Mesodermal cell (in vitro differentiated cells): Measurements from ENCODE around the gene PHF21A.

ENCODE experiments used
- H3K27ac ChIP-seq: 2 replicates; pipeline ENCODE4 v1.7.0; 2013; ENCODE audit warnings: mild to moderate bottlenecking, low read depth, low read length, moderate library complexity; ENCODE audit not compliant: severe bottlenecking
- H3K36me3 ChIP-seq: 2 replicates; pipeline ENCODE4 v1.7.1; 2013; ENCODE audit warnings: mild to moderate bottlenecking, low read length, moderate library complexity; ENCODE audit not compliant: control insufficient read depth, insufficient read depth
- H3K4me1 ChIP-seq: one replicate; pipeline ENCODE4 v1.7.1; 2013; ENCODE audit warnings: mild to moderate bottlenecking, low read length; ENCODE audit not compliant: insufficient read depth, control insufficient read depth, poor library complexity, severe bottlenecking
- H3K4me3 ChIP-seq: 2 replicates; pipeline ENCODE4 v1.7.0; 2013; ENCODE audit warnings: low read length, control low read depth, mild to moderate bottlenecking; ENCODE audit not compliant: insufficient read depth, poor library complexity, severe bottlenecking; ENCODE audit errors: extremely low read depth
- H3K9me3 ChIP-seq: 2 replicates; pipeline ENCODE4 v1.7.1; 2013; ENCODE audit warnings: mild to moderate bottlenecking, low read length, moderate library complexity; ENCODE audit not compliant: control insufficient read depth
- WGBS, 2 experiments: methylation state at CpG; one replicate each; pipeline ENCODE4 v1.1.5; 2013; ENCODE audit warnings: missing lambda C conversion rate in 2 of 2; ENCODE audit not compliant: insufficient coverage in 2 of 2; 5-methylcytosine and 5-hydroxymethylcytosine counted together

PHF21A gene

DNA sequence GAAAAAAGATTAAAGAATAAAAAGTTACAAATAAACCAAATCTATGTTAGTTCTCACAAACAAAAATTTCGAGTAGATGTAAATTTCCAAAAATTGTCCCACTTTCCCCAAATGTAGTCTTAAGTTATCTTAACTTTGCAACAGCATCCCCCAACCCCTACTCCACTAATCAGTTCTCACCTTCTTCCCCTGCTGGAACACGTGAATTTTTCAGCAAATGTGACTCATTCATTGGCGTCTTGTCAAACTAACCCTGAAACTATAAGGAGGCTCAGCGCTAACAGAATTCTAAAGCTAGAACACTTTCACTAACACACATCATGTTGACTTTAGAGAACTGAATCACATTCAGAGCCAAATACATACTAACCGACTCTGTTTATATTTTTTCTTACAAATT, 46.1 kb downstream of the PHF21A start:
- 73 to 77% methylated on average over 4 to 5 of the region's 5 CpGs for whole genome bisulfite sequencing, 2 experiments
- H3K36me3 ChIP-seq = peaks cover 32% of the 10 kb centered on the region
- H3K4me1 ChIP-seq = no peaks in the 10 kb centered on the region
- no peak overlapping the region for H3K4me3 ChIP-seq
- no peak overlapping the region for H3K27ac ChIP-seq
- H3K9me3 ChIP-seq = no peaks in the 10 kb centered on the region

DNA sequence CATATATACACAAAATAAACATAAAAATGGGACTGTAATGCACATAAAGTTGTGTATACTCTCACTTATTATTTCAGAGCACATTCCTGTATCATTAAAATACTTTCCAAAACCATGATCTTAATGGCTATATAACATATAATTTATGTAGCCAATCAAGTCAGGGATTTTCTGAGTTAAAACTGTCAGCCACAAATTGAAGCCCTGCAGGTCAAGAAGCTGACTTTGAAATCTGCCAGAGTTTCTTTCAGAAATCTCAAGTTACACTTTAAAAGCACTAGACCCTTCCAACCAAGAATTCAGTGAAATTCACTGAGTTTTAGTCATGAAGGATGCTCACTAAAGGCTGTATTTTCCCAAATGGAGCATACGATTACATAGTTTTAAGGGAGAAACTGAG, 47.6 kb downstream of the PHF21A start:
- WGBS, 2 experiments = 100% methylated on average over 1 of the region's 1 CpG
- no peaks in the 10 kb centered on the region for H3K9me3 ChIP-seq
- H3K27ac ChIP-seq = no peak overlapping the region
- peaks cover 26% of the 10 kb centered on the region for H3K36me3 ChIP-seq
- H3K4me3 ChIP-seq = no peak overlapping the region
- H3K4me1 ChIP-seq = no peaks in the 10 kb centered on the region

DNA sequence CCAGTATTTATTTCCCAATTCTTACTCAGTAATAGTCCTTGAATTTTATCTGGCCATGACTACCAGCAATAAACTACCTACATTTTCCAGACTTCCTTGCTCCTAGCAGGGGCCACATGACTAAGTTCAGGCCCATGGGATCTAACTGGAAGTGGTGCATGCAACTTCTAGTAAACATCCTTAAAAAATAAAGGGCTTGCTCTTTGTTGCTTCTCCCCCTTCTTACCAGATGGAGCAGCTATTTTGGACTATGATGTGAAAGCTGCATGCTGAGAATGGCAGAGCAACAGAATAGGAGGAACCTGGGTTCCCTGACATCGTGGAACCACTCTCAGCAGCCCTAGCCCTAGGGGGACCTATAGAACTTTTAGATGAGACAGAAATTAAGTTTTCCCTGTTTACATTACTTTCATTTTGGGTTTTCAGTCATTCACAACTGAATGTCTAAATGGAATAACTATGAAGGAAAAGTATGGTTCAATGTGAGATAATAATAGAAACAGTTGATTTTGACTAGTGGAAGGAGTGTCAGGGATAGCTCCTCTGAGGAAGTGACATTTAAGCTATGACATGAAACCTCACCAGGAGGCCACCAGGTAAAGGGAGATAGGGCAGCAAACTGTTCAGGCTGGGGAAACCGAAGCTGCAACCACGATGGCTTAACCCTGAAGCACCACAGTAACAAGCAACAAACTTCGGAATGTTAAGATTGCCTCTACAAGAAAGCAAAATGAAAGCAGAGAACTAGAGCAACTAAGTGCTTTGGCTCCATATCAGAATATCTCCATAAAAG, 48.9 kb downstream of the PHF21A start:
- Histone ChIP-seq H3K4me1 (no peaks in the 10 kb centered on the region), H3K9me3 (no peaks in the 10 kb centered on the region), H3K27ac (no peak overlapping the region), H3K4me3 (no peak overlapping the region), H3K36me3 (peaks cover 30% of the 10 kb centered on the region)
- WGBS, 2 experiments = 80 to 83% methylated on average over 1 of the region's 4 CpGs

DNA sequence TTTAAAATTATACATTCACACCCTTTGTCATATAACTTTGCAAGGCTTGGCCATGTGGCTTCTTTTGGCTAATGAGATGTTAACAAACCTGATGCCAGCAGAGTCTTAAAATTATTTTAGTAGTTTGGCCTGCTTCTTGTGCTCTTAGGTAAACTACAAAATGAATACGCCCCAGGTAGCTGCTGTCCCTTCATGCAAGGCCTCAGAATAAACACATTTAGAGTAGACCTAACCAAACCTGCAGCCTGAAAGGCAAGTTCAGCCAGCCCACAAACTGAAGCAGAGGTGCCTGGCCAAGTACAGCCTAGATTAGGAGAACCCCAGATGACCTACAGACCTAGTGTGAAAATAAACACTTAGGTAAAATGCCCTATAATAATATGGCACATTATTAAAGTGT, 50.2 kb downstream of the PHF21A start:
- Histone ChIP-seq H3K4me1 (no peaks in the 10 kb centered on the region), H3K36me3 (peaks cover 29% of the 10 kb centered on the region), H3K9me3 (no peaks in the 10 kb centered on the region), H3K27ac (no peak overlapping the region), H3K4me3 (no peak overlapping the region)
- WGBS, 2 experiments = 100% methylated on average over 1 of the region's 1 CpG; no CpG with 5 or more reads in 1 of the 2 experiments

DNA sequence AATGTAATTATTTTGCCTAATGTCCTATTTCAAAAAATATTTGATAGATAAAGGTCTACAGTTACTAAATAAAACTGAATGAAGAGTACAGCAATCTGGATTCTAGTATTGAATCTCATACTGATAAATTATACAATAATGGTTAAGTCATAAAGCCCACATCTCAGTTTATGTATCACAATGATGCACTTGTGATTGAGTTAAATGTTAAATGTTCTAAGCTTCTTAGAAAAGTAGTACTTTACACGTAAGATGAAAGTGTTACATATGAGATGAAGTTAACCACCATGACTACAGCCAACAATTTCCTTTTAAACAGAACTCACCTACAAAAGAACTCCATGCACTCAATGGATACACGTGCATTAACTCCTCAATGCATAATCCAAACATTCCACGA, 51.7 kb downstream of the PHF21A start:
- no peaks in the 10 kb centered on the region for H3K9me3 ChIP-seq
- no CpG with 5 or more reads among the region's 3 CpGs for WGBS, 2 experiments
- no peaks in the 10 kb centered on the region for H3K4me1 ChIP-seq
- no peak overlapping the region for H3K4me3 ChIP-seq
- H3K27ac ChIP-seq = no peak overlapping the region
- peaks cover 24% of the 10 kb centered on the region for H3K36me3 ChIP-seq

DNA sequence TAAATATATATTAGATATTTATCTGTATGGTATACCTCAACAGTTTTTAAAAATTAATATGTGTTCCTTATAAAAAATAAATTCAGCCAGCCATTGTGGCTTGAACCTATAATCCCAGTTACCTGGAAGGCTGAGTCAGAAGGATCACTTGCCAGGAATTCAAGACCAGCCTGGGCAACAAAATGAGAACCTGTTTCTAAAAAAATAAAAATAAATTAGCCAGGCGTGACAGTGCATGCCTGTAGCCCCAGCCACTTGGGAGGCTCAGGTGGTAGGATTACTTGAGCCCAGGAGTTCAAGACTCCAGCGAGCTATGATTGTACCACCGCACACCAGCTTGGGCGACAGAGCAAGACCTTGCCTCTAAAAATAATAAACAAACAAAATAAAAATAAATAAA, 54.9 kb downstream of the PHF21A start:
- Histone ChIP-seq H3K4me3 (no peak overlapping the region), H3K4me1 (no peaks in the 10 kb centered on the region), H3K27ac (no peak overlapping the region), H3K36me3 (peaks cover 15% of the 10 kb centered on the region), H3K9me3 (no peaks in the 10 kb centered on the region)
- 89 to 100% methylated on average over 2 of the region's 4 CpGs for WGBS, 2 experiments

DNA sequence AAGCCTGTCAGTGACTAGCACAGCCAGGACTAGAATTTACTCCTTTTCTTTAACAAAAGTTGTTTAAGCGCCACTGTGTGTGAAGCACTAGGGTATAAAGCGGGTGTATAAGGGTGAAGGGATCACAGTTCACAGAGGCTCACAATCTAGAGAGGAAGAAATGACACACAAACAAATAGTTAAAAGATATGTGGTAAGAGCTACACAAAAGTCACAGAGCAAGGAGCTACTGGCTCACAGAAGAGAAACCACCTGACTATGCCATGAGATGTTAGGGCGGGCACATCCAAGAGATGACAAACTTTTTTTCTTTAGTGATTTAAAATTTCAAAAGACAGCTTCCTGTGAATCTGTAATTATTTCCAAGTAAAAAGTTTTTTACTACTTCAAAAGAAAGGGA, 55.6 kb downstream of the PHF21A start:
- Histone ChIP-seq H3K36me3 (peaks cover 19% of the 10 kb centered on the region), H3K27ac (no peak overlapping the region), H3K4me3 (no peak overlapping the region), H3K4me1 (no peaks in the 10 kb centered on the region), H3K9me3 (no peaks in the 10 kb centered on the region)
- 80% methylated on average over 1 of the region's 3 CpGs; no CpG with 5 or more reads in 1 of the 2 experiments for WGBS, 2 experiments

DNA sequence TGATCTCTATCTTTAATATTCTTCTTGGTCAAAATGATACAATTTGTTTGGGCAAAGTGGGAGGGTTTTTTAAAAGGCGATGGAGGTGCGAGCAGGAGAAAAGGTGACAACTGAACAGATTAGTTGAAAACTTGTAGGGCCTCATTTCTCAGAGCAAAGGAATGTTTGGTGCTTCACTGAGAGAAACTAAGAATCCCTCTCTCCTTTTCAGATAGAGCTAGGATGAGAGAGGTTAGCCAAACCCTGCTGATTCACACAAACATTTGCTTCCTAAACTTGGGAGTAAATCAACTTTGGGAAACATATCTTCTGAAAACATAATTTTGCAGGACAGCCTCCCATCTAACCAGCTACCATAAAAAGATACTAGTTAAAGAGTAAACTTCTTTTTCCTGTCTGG, 57.0 kb downstream of the PHF21A start:
- WGBS, 2 experiments = 58% methylated on average over 2 of the region's 2 CpGs; no CpG with 5 or more reads in 1 of the 2 experiments
- Histone ChIP-seq H3K36me3 (peaks cover 20% of the 10 kb centered on the region), H3K27ac (no peak overlapping the region)

DNA sequence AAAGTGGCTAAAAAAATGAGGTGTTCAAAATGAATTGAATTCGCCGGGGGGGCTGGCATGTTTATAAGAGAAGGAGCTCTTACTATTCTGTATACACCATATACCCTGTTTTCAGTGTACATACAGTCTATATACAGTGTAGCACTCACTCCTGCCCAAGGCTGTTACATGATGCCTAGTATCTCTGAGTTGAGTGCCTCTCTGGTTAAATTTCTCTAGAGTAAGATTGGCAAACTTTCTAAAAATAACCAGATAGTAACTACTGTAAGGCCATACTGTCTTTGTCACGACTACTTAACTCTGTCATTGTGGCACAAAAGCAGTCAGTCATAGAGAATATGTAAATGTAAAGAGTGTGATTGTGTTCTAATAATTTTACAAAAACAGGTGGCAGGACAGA, 58.1 kb downstream of the PHF21A start:
- Histone ChIP-seq H3K4me3 (no peak overlapping the region), H3K27ac (no peak overlapping the region), H3K36me3 (peaks cover 20% of the 10 kb centered on the region), H3K9me3 (no peaks in the 10 kb centered on the region), H3K4me1 (no peaks in the 10 kb centered on the region)
- WGBS, 2 experiments = 80% methylated on average over 1 of the region's 3 CpGs; no CpG with 5 or more reads in 1 of the 2 experiments

More for the DNA sequence above, 57.0 kb downstream of the PHF21A start:
- Histone ChIP-seq H3K4me3 (no peak overlapping the region), H3K9me3 (no peaks in the 10 kb centered on the region), H3K4me1 (no peaks in the 10 kb centered on the region)

DNA sequence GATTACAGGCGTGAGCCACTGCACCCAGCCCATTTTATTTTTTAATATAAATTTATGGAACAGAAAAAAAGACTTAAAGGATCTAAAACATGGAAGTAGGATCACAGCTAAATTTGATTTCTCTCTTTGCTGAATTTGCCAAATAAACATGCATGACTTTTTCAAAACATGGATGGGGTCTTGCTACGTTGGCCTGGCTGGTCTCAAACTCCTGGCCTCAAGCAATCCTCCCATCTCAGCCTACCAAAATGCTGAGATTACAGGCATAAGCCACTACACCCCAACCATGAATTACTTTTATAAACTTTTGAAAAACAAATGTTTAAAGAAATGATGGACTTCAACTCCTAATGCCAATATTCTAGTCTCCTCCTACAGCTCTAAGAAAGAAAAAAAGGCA, 61.2 kb downstream of the PHF21A start:
- no peak overlapping the region for H3K27ac ChIP-seq
- H3K36me3 ChIP-seq = peaks cover 11% of the 10 kb centered on the region
- H3K4me3 ChIP-seq = no peak overlapping the region
- H3K9me3 ChIP-seq = no peaks in the 10 kb centered on the region
- peaks cover 9% of the 10 kb centered on the region for H3K4me1 ChIP-seq
- WGBS, 2 experiments = 100% methylated on average over 1 of the region's 2 CpGs

DNA sequence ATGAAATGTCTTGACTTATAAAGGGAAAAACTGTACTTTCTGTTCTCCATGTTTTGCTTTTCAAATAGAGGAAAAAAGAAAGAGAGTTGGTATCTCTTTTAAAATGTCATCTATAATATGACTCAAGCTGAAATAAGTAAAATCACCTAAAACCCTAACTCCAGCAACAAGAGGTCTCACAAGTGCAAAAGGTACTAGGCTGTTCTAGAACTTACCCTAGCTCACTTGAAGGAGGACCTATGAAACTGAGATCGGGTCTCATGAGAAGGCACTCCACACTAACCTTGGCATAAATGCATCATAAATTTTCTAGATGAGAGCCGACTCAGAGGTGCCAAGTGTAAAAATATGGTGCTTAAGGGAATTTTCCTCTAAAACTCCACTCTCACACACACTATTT, 63.8 kb downstream of the PHF21A start:
- Histone ChIP-seq H3K9me3 (no peaks in the 10 kb centered on the region), H3K36me3 (peaks cover 6% of the 10 kb centered on the region), H3K27ac (no peak overlapping the region), H3K4me3 (no peak overlapping the region), H3K4me1 (peaks cover 17% of the 10 kb centered on the region)
- no CpG with 5 or more reads among the region's 2 CpGs for WGBS, 2 experiments
